ENCODE data around the gene APOC3.
"Not testable (repeated sequence)": the region's sequence is repeated elsewhere in the genome, so short reads cannot be mapped to it uniquely, and the experiment has no call there.

APOC3 gene

DNA sequence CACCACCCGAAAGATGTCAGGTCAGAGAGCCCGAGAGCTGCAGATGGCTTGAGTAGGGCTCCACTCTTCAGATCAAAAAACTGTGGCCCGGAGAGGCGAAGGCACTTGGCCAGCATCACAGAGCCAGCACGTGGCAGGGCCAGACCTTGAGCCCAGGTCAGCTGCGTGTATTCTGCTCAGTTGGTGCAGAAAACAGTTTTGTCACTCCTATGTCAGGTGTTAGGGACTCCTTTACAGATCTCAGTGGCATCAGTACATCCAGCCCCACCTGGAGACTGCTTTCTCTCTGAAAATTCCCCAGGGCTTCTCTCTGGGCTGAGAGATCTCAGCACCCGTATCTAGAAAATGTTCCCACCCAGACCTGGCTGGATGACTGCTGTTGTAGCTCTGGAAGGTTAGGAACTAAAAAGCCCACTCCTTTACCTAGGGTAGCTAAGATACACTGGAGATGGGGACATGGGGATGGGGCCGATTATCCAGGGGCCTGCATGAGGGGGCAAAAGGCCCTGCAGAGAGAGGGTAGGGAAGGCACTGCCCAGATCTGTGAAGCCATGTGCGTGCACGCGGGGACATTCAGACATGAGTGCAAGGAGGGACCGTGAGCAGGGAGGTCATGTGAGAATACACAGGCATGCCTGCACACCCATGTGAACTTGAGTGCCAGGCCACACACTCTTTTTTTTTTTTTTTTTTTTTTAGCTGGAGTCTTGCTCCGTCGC, 4.3 kb downstream of the APOC3 start:
- Histone ChIP-seq H3K4ac (ENCODE audit: low read length) (no peak overlapping the region), H2BK5ac (ENCODE audit: low read length) (no peak overlapping the region), H3K9ac (ENCODE audit: low read depth, low read length, poor library complexity) (no peak overlapping the region), H3K27ac (replicated peaks; ENCODE audit: low read length) (no peak overlapping the region), H3K4me3 (ENCODE audit: low read length in 2 of 2) (no peak overlapping the region), H3K9me3 (replicated peaks in 1 of 2; ENCODE audit: control insufficient read depth in 2 of 2, insufficient read depth in 1 of 2, low read depth in 1 of 2, low read length in 2 of 2) (no peaks in the 10 kb centered on the region), H2BK120ac (ENCODE audit: low read depth, low read length) (no peak overlapping the region), H2AFZ (ENCODE audit: low read length) (no peak overlapping the region), H3K27me3 (ENCODE audit: control insufficient read depth in 3 of 3, insufficient read depth in 3 of 3, low read depth in 1 of 3, low read length in 3 of 3) (peaks cover 0 to 10% (median 0%) of the 10 kb centered on the region in 3 experiments), H3K14ac (ENCODE audit: low read length) (peak overlapping the region; percentile 14), H4K8ac (ENCODE audit: low read depth, low read length) (no peak overlapping the region), H3K4me2 (ENCODE audit: insufficient read depth, low read length, poor library complexity, severe bottlenecking) (no peak overlapping the region), H3K23ac (ENCODE audit: low read depth, low read length, poor library complexity) (no peak overlapping the region), H3K4me1 (ENCODE audit: control insufficient read depth in 2 of 2, insufficient read depth in 1 of 2, low read depth in 1 of 2, low read length in 2 of 2) (peaks cover 14 to 24% of the 10 kb centered on the region in 2 donors), H2BK15ac (ENCODE audit: low read length) (no peak overlapping the region), H3K18ac (ENCODE audit: low read length) (no peak overlapping the region), H4K91ac (ENCODE audit: low read depth, low read length, poor library complexity) (no peak overlapping the region), H3K36me3 (replicated peaks in 1 of 2; ENCODE audit: control insufficient read depth in 2 of 2, insufficient read depth in 2 of 2, low read length in 2 of 2) (no peaks in the 10 kb centered on the region), H3K79me1 (ENCODE audit: low read depth, low read length) (no peaks in the 10 kb centered on the region), H2BK12ac (ENCODE audit: low read length) (no peak overlapping the region), H2AK5ac (ENCODE audit: low read depth, low read length) (no peak overlapping the region)
- no peak for DNase-seq (ENCODE audit: low spot score)
- no CpG with 5 or more reads among the region's 14 CpGs for WGBS, 2 donors (ENCODE audit: extremely low coverage in 2 of 2, insufficient read length in 2 of 2, insufficient replicate concordance in 1 of 2)

GRCh38 chr11:116834535-116835041, 4.9 kb downstream of the APOC3 start:
- DNase-seq (ENCODE audit: low spot score); H2AFZ ChIP-seq (ENCODE audit: low read length): not testable (repeated sequence)

DNA sequence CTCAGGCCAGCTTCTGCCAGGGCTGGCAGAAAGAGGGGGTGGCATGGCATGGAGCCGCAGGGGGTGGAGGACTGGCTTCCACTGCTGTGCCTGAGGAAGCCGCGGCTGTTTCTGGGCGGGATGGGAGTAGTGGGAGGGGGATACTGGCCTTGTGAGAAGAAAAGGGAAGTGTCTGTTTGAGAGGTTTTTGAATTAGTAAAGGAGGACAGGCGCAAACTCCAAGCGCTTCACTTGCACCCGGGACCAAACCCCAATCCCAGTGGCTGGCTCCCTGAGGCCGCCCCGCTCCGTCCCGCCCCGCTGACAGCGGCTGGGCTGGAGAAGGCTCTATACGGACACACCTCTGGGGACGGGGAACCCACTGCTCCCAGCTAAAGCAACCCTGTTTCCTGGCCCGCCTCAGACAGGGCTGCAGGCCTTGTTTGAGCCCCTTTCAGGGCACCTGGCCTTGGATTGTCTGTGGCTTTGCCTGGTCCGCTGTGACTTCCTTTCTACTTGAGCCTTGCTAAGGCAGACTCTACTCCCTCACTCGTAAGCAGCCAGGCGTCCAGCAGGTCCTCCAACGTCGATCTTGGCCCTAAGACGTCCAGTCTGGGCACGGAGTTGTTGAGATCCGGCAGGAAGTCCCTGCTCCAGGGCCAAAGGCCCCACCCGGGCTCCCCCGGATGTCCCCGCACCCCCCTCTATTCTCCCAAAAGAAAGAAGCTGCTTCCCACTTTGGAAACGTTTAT, 5.5 kb downstream of the APOC3 start:
- Histone ChIP-seq H3K4me1 (ENCODE audit: control insufficient read depth in 2 of 2, insufficient read depth in 1 of 2, low read depth in 1 of 2, low read length in 2 of 2) (peaks cover 9 to 19% of the 10 kb centered on the region in 2 donors), H3K4me3 (ENCODE audit: low read length in 2 of 2) (peak overlapping the region; percentile 13 to 77), H2BK15ac (ENCODE audit: low read length) (peak overlapping the region; percentile 80), H3K23ac (ENCODE audit: low read depth, low read length, poor library complexity) (peak overlapping the region; percentile 48), H3K18ac (ENCODE audit: low read length) (peak overlapping the region; percentile 94), H2BK5ac (ENCODE audit: low read length) (no peak overlapping the region), H3K9me3 (replicated peaks in 1 of 2; ENCODE audit: control insufficient read depth in 2 of 2, insufficient read depth in 1 of 2, low read depth in 1 of 2, low read length in 2 of 2) (no peaks in the 10 kb centered on the region), H3K4ac (ENCODE audit: low read length) (no peak overlapping the region), H2AK5ac (ENCODE audit: low read depth, low read length) (peak overlapping the region; percentile 97), H2BK12ac (ENCODE audit: low read length) (no peak overlapping the region), H2BK120ac (ENCODE audit: low read depth, low read length) (peak overlapping the region; percentile 52), H3K36me3 (replicated peaks in 1 of 2; ENCODE audit: control insufficient read depth in 2 of 2, insufficient read depth in 2 of 2, low read length in 2 of 2) (no peaks in the 10 kb centered on the region), H4K8ac (ENCODE audit: low read depth, low read length) (peak overlapping the region; percentile 19), H2AFZ (ENCODE audit: low read length) (peak overlapping the region; percentile 73), H3K27ac (replicated peaks; ENCODE audit: low read length) (no peak overlapping the region), H3K14ac (ENCODE audit: low read length) (no peak overlapping the region), H3K27me3 (ENCODE audit: control insufficient read depth in 3 of 3, insufficient read depth in 3 of 3, low read depth in 1 of 3, low read length in 3 of 3) (peaks cover 0 to 10% (median 0%) of the 10 kb centered on the region in 3 experiments), H3K9ac (ENCODE audit: low read depth, low read length, poor library complexity) (peak overlapping the region; percentile 64), H3K79me1 (ENCODE audit: low read depth, low read length) (no peaks in the 10 kb centered on the region), H4K91ac (ENCODE audit: low read depth, low read length, poor library complexity) (no peak overlapping the region), H3K4me2 (ENCODE audit: insufficient read depth, low read length, poor library complexity, severe bottlenecking) (peak overlapping the region; percentile 82)
- no peak for DNase-seq (ENCODE audit: low spot score)
- no CpG with 5 or more reads among the region's 28 CpGs for WGBS, 2 donors (ENCODE audit: extremely low coverage in 2 of 2, insufficient read length in 2 of 2, insufficient replicate concordance in 1 of 2)

More at GRCh38 chr11:116834535-116835041, 4.9 kb downstream of the APOC3 start:
- H3K23ac ChIP-seq (ENCODE audit: low read depth, low read length, poor library complexity); H4K8ac ChIP-seq (ENCODE audit: low read depth, low read length); H3K36me3 ChIP-seq (replicated peaks in 1 of 2; ENCODE audit: control insufficient read depth in 2 of 2, insufficient read depth in 2 of 2, low read length in 2 of 2); H3K14ac ChIP-seq (ENCODE audit: low read length); H3K4me2 ChIP-seq (ENCODE audit: insufficient read depth, low read length, poor library complexity, severe bottlenecking); H2BK15ac ChIP-seq (ENCODE audit: low read length); H3K27ac ChIP-seq (replicated peaks; ENCODE audit: low read length); H2BK5ac ChIP-seq (ENCODE audit: low read length); H3K18ac ChIP-seq (ENCODE audit: low read length); H3K4ac ChIP-seq (ENCODE audit: low read length); H2AK5ac ChIP-seq (ENCODE audit: low read depth, low read length); H2BK120ac ChIP-seq (ENCODE audit: low read depth, low read length); H2BK12ac ChIP-seq (ENCODE audit: low read length); H4K91ac ChIP-seq (ENCODE audit: low read depth, low read length, poor library complexity); H3K9me3 ChIP-seq (replicated peaks in 1 of 2; ENCODE audit: control insufficient read depth in 2 of 2, insufficient read depth in 1 of 2, low read depth in 1 of 2, low read length in 2 of 2); H3K79me1 ChIP-seq (ENCODE audit: low read depth, low read length): not testable (repeated sequence)
- no CpG with 5 or more reads among the region's 13 CpGs for WGBS, 2 donors (ENCODE audit: extremely low coverage in 2 of 2, insufficient read length in 2 of 2, insufficient replicate concordance in 1 of 2)
- Histone ChIP-seq H3K9ac (ENCODE audit: low read depth, low read length, poor library complexity) (peak overlapping the region; percentile 64), H3K4me3 (ENCODE audit: low read length in 2 of 2) (peak overlapping the region in 1 of 2 donors; percentile 20), H3K4me1 (ENCODE audit: control insufficient read depth in 2 of 2, insufficient read depth in 1 of 2, low read depth in 1 of 2, low read length in 2 of 2) (peaks cover 10 to 22% of the 10 kb centered on the region in 2 donors), H3K27me3 (ENCODE audit: control insufficient read depth in 3 of 3, insufficient read depth in 3 of 3, low read depth in 1 of 3, low read length in 3 of 3) (peaks cover 0 to 10% (median 0%) of the 10 kb centered on the region in 3 experiments)

Measured in neuronal stem cell (in vitro differentiated cells).